HPDE6-E6E7 (cell line): ENCODE results near the gene PSMB4.

Experiments
- DNase-seq: peaks from one replicate; pipeline ENCODE4 v3.0.0; 2011; ENCODE audit warnings: missing footprints; ENCODE audit errors: extremely low spot score

PSMB4 gene

DNA sequence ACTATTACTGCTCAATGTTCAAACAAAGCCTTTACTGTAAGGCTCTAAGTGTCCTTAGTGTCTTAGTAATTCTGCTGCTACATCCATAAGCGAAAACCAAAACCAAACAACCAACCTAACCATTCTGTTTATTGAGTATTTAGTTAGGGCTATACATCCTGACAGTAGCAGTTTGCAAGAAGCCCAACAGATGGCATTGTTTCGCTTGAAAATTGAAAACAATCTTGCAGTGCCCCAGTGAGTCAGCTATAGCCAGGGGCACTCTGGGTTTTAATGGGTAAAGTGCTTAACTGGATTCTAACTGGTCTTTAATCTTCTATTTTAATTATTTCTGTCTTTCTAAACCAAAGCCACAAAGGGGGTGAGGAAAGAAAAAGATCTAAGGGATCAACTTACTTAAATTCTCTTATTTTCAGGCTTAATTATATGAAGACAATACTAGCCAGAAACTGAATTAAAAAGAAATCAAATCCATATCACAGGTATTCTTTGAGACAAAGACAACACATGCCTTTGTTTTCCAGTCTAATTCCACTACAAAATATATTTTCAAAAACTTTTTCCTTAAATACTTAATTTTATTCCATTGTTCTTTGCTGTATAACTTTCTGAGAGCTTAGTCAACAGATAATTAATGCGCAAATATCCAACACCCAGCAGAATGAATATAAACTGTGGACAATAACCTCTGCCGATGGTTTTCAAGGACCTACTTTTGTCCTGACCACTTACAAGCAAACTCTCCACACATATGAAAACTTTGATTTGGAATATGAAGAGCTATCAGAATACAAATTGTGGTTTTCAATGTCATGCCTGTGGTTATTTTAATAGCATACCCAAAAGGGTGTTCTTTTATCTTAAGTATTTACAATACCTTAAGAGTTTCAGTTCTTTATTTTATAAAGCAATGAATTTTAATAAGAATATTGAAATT, 44.7 kb downstream of the PSMB4 start:
- peak; percentile 86 for DNase-seq

DNA sequence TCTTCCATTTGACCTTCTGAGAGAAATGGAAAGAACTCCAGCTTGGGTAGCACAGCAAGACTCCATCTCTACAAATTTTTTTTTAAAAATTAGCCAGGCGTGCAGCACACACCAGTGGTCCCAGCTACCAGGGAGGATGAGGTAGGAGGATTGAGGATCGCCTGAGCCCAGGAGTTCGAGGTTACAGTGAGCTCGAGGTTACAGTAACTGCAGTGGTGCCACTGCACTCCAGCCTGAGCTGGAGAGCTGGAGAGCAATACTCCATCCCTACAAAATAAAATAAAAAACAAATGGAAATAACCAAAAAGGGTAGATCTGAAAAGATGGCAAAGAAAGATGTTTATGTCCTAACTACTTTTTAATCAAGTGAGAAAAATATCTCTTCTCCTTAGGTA, 45.4 kb downstream of the PSMB4 start:
- no peak for DNase-seq

DNA sequence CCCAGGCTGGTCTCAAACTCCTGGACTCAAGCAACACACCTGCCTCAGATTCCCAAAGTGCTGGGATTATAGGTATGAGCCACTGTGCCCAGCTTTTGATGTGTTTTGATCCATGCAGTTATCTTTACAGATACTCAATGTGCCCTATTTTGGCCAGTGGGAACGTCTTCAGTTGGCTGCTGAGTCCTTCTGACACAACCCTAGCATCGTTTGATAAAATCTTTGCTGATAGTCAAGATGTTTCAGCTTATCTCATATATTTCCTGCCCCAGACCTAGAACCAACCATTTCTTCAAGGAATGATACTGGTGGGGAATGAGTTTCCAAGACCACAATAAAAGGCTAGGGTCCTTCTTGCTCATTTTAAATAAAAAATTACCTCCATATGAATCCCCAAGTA, 48.3 kb downstream of the PSMB4 start:
- no peak for DNase-seq
